B cell (primary cell): ENCODE data around the gene SNRPB2. TPM values are rescaled to one million over a fixed set of nuclear protein-coding genes. Genes with fewer than 3 reads are reported as not detected.

Experiments
- ATAC-seq: fragments of 200-7000 bp; cut with Tn5 transposase; one replicate; pipeline ENCODE4 v1.10.0; 2021; ENCODE audit warnings: low read depth, mild to moderate bottlenecking, moderate number of reproducible peaks, moderate library complexity
- CTCF ChIA-PET: fragments of 350-600 bp; sonication (Branson Sonifier 250); formaldehyde crosslinking; loops from one replicate; lab custom pipeline; 2021; ENCODE audit warnings: antibody characterized with exemption, inconsistent platforms; lab: Charles Lee
- POLR2A ChIA-PET: fragments of 350-600 bp; sonication (Branson Sonifier 250); formaldehyde crosslinking; loops from one replicate; lab custom pipeline; 2021; ENCODE audit warnings: antibody characterized with exemption; lab: Charles Lee
- DNase-seq: peaks from one replicate; pipeline ENCODE4 v3.0.0; 2013
- H2AFZ ChIP-seq: 2 replicates; pipeline ENCODE4 v1.6.1; 2012; ENCODE audit warnings: mild to moderate bottlenecking, low read depth, low read length; ENCODE audit not compliant: insufficient read depth, poor library complexity, severe bottlenecking
- H3K27ac ChIP-seq, 2 donors: 1 replicate in 1 of 2; 2 replicates in 1 of 2; pipeline ENCODE4 v1.5.1; 2012 to 2013; ENCODE audit warnings: low read length in 2 of 2, mild to moderate bottlenecking in 2 of 2, moderate library complexity in 1 of 2
- H3K27me3 ChIP-seq, 4 experiments: fragments of 200-600 bp in 1 of 4; sonication (generic) in 1 of 4; replicated peaks in 1 of 4; 1 replicate in 2 of 4; 2 replicates in 2 of 4; pipeline versions ENCODE4 v1.6.1 to v1.7.0; 2013 to 2016; ENCODE audit warnings: low read length in 3 of 4, mild to moderate bottlenecking in 2 of 4, mixed read lengths in 1 of 4, moderate library complexity in 1 of 4; ENCODE audit not compliant: insufficient read depth in 4 of 4, control insufficient read depth in 3 of 4; ENCODE audit errors: control extremely low read depth in 1 of 4
- H3K36me3 ChIP-seq, 2 experiments: replicated peaks in 1 of 2; 1 replicate in 1 of 2; 2 replicates in 1 of 2; pipeline versions ENCODE4 v1.6.1 to v1.7.1; 2013; ENCODE audit warnings: low read length in 1 of 2; ENCODE audit not compliant: insufficient read depth in 2 of 2, control insufficient read depth in 1 of 2; ENCODE audit errors: control extremely low read depth in 1 of 2, extremely low read depth in 1 of 2
- H3K4me1 ChIP-seq, 2 donors: fragments of 200-600 bp in 1 of 2; sonication (generic) in 1 of 2; 1 replicate in 1 of 2; 2 replicates in 1 of 2; pipeline versions ENCODE4 v1.5.1 to v1.6.1; 2013 to 2017; ENCODE audit warnings: low read length in 2 of 2; ENCODE audit not compliant: control insufficient read depth in 2 of 2, insufficient read depth in 2 of 2
- H3K4me2 ChIP-seq: replicated peaks from 2 replicates; pipeline ENCODE3; 2012; ENCODE audit warnings: mild to moderate bottlenecking, low read depth, low read length; ENCODE audit not compliant: poor library complexity, severe bottlenecking
- H3K4me3 ChIP-seq, 5 experiments: fragments of 200-600 bp in 1 of 5; sonication (generic) in 1 of 5; 1 replicate in 3 of 5; 2 replicates in 2 of 5; pipeline versions ENCODE4 v1.5.1 to v1.7.0; 2011 to 2016; ENCODE audit warnings: low read length in 4 of 5, mild to moderate bottlenecking in 4 of 5, low read depth in 2 of 5, control low read depth in 1 of 5, moderate library complexity in 1 of 5; ENCODE audit not compliant: insufficient read depth in 1 of 5; ENCODE audit errors: control extremely low read depth in 1 of 5, extremely low read depth in 1 of 5
- H3K79me2 ChIP-seq: fragments of 200-600 bp; sonication (generic); one replicate; pipeline ENCODE4 v1.6.0; 2016; ENCODE audit warnings: low read length; ENCODE audit not compliant: control insufficient read depth, insufficient read depth
- H3K9ac ChIP-seq: fragments of 200-600 bp; sonication (generic); 2 replicates; pipeline ENCODE4 v1.6.1; 2017; ENCODE audit warnings: mild to moderate bottlenecking, low read length, moderate library complexity
- H3K9me3 ChIP-seq, 3 donors: one replicate each; pipeline versions ENCODE4 v1.6.1 to v1.7.1; 2013; ENCODE audit warnings: low read length in 2 of 3; ENCODE audit not compliant: control insufficient read depth in 2 of 3, insufficient read depth in 1 of 3; ENCODE audit errors: control extremely low read depth in 1 of 3
- H4K20me1 ChIP-seq: 2 replicates; pipeline ENCODE4 v1.6.0; 2012; ENCODE audit warnings: mild to moderate bottlenecking, low read length; ENCODE audit not compliant: insufficient read depth, control insufficient read depth, poor library complexity, severe bottlenecking
- H3K27ac Mint-ChIP-seq: one replicate; pipeline ENCODE4 v1.8.0; 2021; ENCODE audit warnings: mixed read lengths
- H3K27me3 Mint-ChIP-seq: one replicate; pipeline ENCODE4 v1.8.0; 2021; ENCODE audit warnings: mixed read lengths
- H3K4me1 Mint-ChIP-seq: one replicate; pipeline ENCODE4 v1.8.0; 2021; ENCODE audit warnings: mixed read lengths
- H3K4me3 Mint-ChIP-seq: one replicate; pipeline ENCODE4 v1.8.0; 2021; ENCODE audit warnings: mixed read lengths
- H3K9me3 Mint-ChIP-seq: one replicate; pipeline ENCODE4 v1.8.0; 2022; ENCODE audit warnings: mixed read lengths; ENCODE audit not compliant: insufficient read depth
- CTCF ChIP-seq: fragments of 200-600 bp; IDR thresholded peaks from one replicate; pipeline ENCODE4 v1.8.0; 2022; ENCODE audit warnings: antibody characterized with exemption, mild to moderate bottlenecking
- EZH2 ChIP-seq: IDR thresholded peaks from 2 replicates; pipeline ENCODE4 v1.6.1; 2012; ENCODE audit warnings: borderline replicate concordance, low read depth, mild to moderate bottlenecking, moderate library complexity, low read length; ENCODE audit not compliant: insufficient read depth, poor library complexity, severe bottlenecking
- WGBS: methylation state at CpG from one replicate; pipeline ENCODE4 v1.1.5; 2013; ENCODE audit warnings: missing lambda C conversion rate; ENCODE audit not compliant: insufficient coverage; 5-methylcytosine and 5-hydroxymethylcytosine counted together
- intact Hi-C: fragments of 100-400 bp; cut with micrococcal nuclease; formaldehyde crosslinking; loops from one replicate; pipeline ENCODE4 v1.10.0; 2022
- polyA plus RNA-seq: library from polyadenylated mRNA; depleted of rRNA; stranded (reverse); fragments of >200 nt; gene quantifications from 2 replicates; pipeline ENCODE4 v1.2.3, GENCODE V29; 2012
- total RNA-seq, 2 donors: library from RNA; stranded (reverse); fragments of 120-200 nt in 1 of 2; gene quantifications; 1 replicate in 1 of 2; 2 replicates in 1 of 2; pipeline versions ENCODE4 v1.2.3 to v1.2.4, GENCODE V29; 2013 to 2022

Gene SNRPB2
- total and polyA plus RNA-seq, 2 donors (not counting 1 experiment from before 2014, with no cell fraction given), result 22.4 to 38.3 TPM

GRCh38 chr20:16748308-16748900, 18.6 kb downstream of the SNRPB2 start, which contains the start of gene OTOR:
Gene OTOR, plus strand, starts transcription at chr20:16748358. Its CDS starts 44 bp downstream, at chr20:16748402.
- H3K27ac Mint-ChIP-seq, result no peak within 1 kb of the TSS
- ChIA-PET CTCF (no interaction called here), POLR2A (no interaction called here)
- Histone ChIP-seq H3K4me2 (no peak within 1 kb of the TSS), H3K9me3 (no peaks in the 10 kb centered on the region), H2AFZ (no peak within 1 kb of the TSS), H3K4me1 (no peaks in the 10 kb centered on the region), H3K36me3 (no peaks in the 10 kb centered on the region), H3K4me3 (no peak within 1 kb of the TSS), H3K9ac (no peak within 1 kb of the TSS), H3K79me2 (no peaks in the 10 kb centered on the region), H3K27me3 (no peaks in the 10 kb centered on the region), H3K27ac (no peak within 1 kb of the TSS), H4K20me1 (no peaks in the 10 kb centered on the region)
- ATAC-seq (no peak), DNase-seq (no peak)
- H3K4me1 Mint-ChIP-seq, result no peaks in the 10 kb centered on the region
- no peak within 1 kb of the TSS for H3K4me3 Mint-ChIP-seq
- TF ChIP-seq CTCF, result no peak
- no peak for TF ChIP-seq EZH2
- no CpG with 5 or more reads among the region's 5 CpGs for WGBS
- intact Hi-C loops, result no loop called here
- H3K27me3 Mint-ChIP-seq, result peaks cover 32% of the 10 kb centered on the region
- H3K9me3 Mint-ChIP-seq, result no peaks in the 10 kb centered on the region

GRCh38 chr20:16749573-16749972, 19.7 kb downstream of the SNRPB2 start:
- CTCF ChIA-PET, result interaction anchor here (3.4 kb wide), 1 partner anchor 11 kb away, joined by 11 read pairs; no protein-coding TSS in a partner anchor
- WGBS, result 57% methylated on average over 11 of the region's 11 CpGs
- no peak for ATAC-seq

More at GRCh38 chr20:16749573-16749972, 19.7 kb downstream of the SNRPB2 start:
- Mint-ChIP-seq H3K4me3 (no peak overlapping the region), H3K27me3 (peaks cover 39% of the 10 kb centered on the region), H3K27ac (no peak overlapping the region), H3K4me1 (no peaks in the 10 kb centered on the region), H3K9me3 (no peaks in the 10 kb centered on the region)
- Histone ChIP-seq H3K27ac (no peak overlapping the region), H3K9me3 (no peaks in the 10 kb centered on the region), H3K4me1 (no peaks in the 10 kb centered on the region), H3K9ac (no peak overlapping the region), H3K36me3 (no peaks in the 10 kb centered on the region), H3K79me2 (no peaks in the 10 kb centered on the region), H4K20me1 (no peaks in the 10 kb centered on the region), H3K4me3 (no peak overlapping the region), H3K4me2 (no peak overlapping the region), H2AFZ (no peak overlapping the region), H3K27me3 (peaks cover 0 to 3% (median 0%) of the 10 kb centered on the region in 4 experiments)
- TF ChIP-seq EZH2, result no peak
- no peak for TF ChIP-seq CTCF
- DNase-seq, result no peak
- intact Hi-C loops, result no loop called here
- POLR2A ChIA-PET, result no interaction called here
